Sigmoid colon (tissue), 7 donors: Measurements from ENCODE around the gene GNAQ. TPM values are rescaled to one million over a fixed set of nuclear protein-coding genes. Genes with fewer than 3 reads are reported as not detected.

Experiments
- DNase-seq: peaks from one replicate; pipeline ENCODE4 v3.0.0-alpha.2; 2019
- H3K27ac ChIP-seq, 4 donors: fragments of 200-600 bp; sonication (generic); one replicate each; pipeline ENCODE4 v1.5.1; 2016 to 2019; ENCODE audit warnings: mild to moderate bottlenecking in 1 of 4
- H3K27me3 ChIP-seq, 3 donors: fragments of 200-600 bp; sonication (generic); one replicate each; pipeline ENCODE4 v1.5.1; 2019; ENCODE audit warnings: mild to moderate bottlenecking in 1 of 3
- H3K36me3 ChIP-seq, 4 donors: fragments of 200-600 bp; sonication (generic); one replicate each; pipeline ENCODE4 v1.5.1; 2016 to 2019
- H3K4me1 ChIP-seq, 4 donors: fragments of 200-600 bp; sonication (generic); one replicate each; pipeline ENCODE4 v1.5.1; 2017 to 2019
- H3K4me3 ChIP-seq, 4 donors: fragments of 200-600 bp; sonication (generic); one replicate each; pipeline ENCODE4 v1.5.1; 2017 to 2019; ENCODE audit warnings: mild to moderate bottlenecking in 2 of 4, moderate library complexity in 1 of 4
- H3K9me3 ChIP-seq, 4 donors: fragments of 200-600 bp in 3 of 4; sonication (generic) in 3 of 4; one replicate each; pipeline versions ENCODE4 v1.5.1 to v1.6.1; 2013 to 2019
- EP300 ChIP-seq, 4 donors: sonication (generic); formaldehyde crosslinking; IDR thresholded peaks; one replicate each; pipeline ENCODE4 v1.6.1; 2017; ENCODE audit warnings: antibody characterized with exemption in 4 of 4
- POLR2A ChIP-seq, 2 donors: fragments of 450-650 bp; IDR thresholded peaks; one replicate each; pipeline ENCODE4 v1.6.1; 2016; ENCODE audit warnings: antibody characterized with exemption in 2 of 2, mild to moderate bottlenecking in 2 of 2, moderate library complexity in 2 of 2
- POLR2AphosphoS5 ChIP-seq, 4 donors: sonication (generic); formaldehyde crosslinking; IDR thresholded peaks; one replicate each; pipeline ENCODE4 v1.6.1; 2017; ENCODE audit warnings: antibody characterized with exemption in 4 of 4
- WGBS, 2 donors: extraction: QIAGEN DNeasy Blood & Tissue Kit; methylation state at CpG; one replicate each; pipeline ENCODE4 v1.1.7; 2013; 5-methylcytosine and 5-hydroxymethylcytosine counted together
- intact Hi-C: fragments of 100-400 bp; cut with DNase I; formaldehyde crosslinking; loops from one replicate; pipeline ENCODE4 v1.15.1; 2023
- polyA plus RNA-seq, 3 donors: library from polyadenylated mRNA; stranded (reverse); fragments of 200-250 nt; gene quantifications; one replicate each; pipeline ENCODE4 v1.2.3, GENCODE V29; 2013
- total RNA-seq, 4 donors: library from RNA; depleted of rRNA; stranded (reverse); fragments of >200 nt; gene quantifications; one replicate each; pipeline ENCODE4 v1.1.0, GENCODE V29; 2016
- TF ChIP-seq, protein P1 (sequence below), 4 experiments: fragments of 450-650 bp in 3 of 4; fragments of 200-600 bp in 1 of 4; IDR thresholded peaks; one replicate each; pipeline ENCODE4 v1.5.1; 2016 to 2019; ENCODE audit warnings: antibody characterized with exemption in 4 of 4, mild to moderate bottlenecking in 3 of 4, moderate library complexity in 2 of 4
- donor health status: healthy with polysubstance abuse.
- donor health status: Bipolar disorder and iron deficiency.
- donor health status: healthy.

The GNAQ gene
- total and polyA plus RNA-seq, 7 donors, result 21.6 to 79.2 (median 49.5) TPM

DNA sequence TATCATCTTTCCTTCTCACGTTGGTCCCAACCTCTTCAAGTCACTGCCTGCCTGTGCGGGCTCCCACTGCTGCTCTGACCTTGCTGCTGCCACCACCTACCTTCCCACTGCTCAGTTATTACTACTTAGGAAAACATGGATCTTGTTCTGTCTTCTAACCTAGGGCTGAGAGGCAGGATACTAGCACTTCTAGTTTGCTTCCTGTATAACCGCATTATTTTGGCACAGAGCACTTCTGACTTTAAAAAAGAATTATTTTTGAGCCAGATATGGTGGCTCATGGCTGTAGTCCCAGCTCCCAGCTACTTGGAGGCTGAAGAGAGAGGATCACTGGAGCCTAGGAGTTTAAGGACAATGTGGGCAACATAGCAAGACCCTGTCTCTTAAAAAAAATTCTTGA lies 248.1 kb downstream of the GNAQ start:
- TF ChIP-seq POLR2A (IDR thresholded peaks at IDR 0.05) (no peak), EP300 (IDR thresholded peaks at IDR 0.05) (no peak), POLR2AphosphoS5 (IDR thresholded peaks at IDR 0.05) (no peak)
- TF ChIP-seq, protein P1, sequence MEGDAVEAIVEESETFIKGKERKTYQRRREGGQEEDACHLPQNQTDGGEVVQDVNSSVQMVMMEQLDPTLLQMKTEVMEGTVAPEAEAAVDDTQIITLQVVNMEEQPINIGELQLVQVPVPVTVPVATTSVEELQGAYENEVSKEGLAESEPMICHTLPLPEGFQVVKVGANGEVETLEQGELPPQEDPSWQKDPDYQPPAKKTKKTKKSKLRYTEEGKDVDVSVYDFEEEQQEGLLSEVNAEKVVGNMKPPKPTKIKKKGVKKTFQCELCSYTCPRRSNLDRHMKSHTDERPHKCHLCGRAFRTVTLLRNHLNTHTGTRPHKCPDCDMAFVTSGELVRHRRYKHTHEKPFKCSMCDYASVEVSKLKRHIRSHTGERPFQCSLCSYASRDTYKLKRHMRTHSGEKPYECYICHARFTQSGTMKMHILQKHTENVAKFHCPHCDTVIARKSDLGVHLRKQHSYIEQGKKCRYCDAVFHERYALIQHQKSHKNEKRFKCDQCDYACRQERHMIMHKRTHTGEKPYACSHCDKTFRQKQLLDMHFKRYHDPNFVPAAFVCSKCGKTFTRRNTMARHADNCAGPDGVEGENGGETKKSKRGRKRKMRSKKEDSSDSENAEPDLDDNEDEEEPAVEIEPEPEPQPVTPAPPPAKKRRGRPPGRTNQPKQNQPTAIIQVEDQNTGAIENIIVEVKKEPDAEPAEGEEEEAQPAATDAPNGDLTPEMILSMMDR (IDR thresholded peaks at IDR 0.05), result no peak
- Histone ChIP-seq H3K27ac (no peak overlapping the region), H3K4me1 (peaks cover 0 to 13% (median 6%) of the 10 kb centered on the region in 4 donors), H3K27me3 (no peaks in the 10 kb centered on the region), H3K4me3 (no peak overlapping the region), H3K9me3 (no peaks in the 10 kb centered on the region), H3K36me3 (peaks cover 0 to 8% (median 0%) of the 10 kb centered on the region in 4 donors)
- WGBS, 2 donors, result 71 to 84% methylated on average over 3 of the region's 3 CpGs
- intact Hi-C loops, result no loop called here
- no peak for DNase-seq

DNA sequence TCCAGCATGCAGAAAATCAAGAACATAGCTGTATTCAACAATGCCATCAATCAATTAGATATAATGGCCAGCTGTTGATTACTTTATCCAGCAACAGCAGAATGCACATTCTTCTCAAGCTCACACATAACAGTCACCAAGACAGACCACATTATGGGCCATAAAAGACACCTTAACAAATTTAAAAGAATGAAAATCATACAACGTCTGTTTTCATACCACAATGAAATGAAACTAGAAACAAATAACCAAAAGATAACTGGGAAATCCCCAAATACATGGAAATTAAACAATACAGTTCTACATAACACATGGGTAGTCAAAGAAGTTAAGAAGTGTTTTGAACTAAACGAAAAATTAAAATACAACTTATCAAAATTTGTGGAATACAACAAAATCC lies 252.6 kb downstream of the GNAQ start:
- no peak for DNase-seq
- no peaks in the 10 kb centered on the region for H3K9me3 ChIP-seq
- TF ChIP-seq POLR2A (IDR thresholded peaks at IDR 0.05) (no peak), EP300 (IDR thresholded peaks at IDR 0.05) (no peak), POLR2AphosphoS5 (IDR thresholded peaks at IDR 0.05) (no peak)
- TF ChIP-seq, protein P1 (IDR thresholded peaks at IDR 0.05), result no peak
- no peaks in the 10 kb centered on the region for H3K36me3 ChIP-seq
- no peaks in the 10 kb centered on the region for H3K27me3 ChIP-seq
- intact Hi-C loops, result no loop called here
- H3K4me1 ChIP-seq, result peaks cover 0 to 13% (median 6%) of the 10 kb centered on the region in 4 donors
- H3K27ac ChIP-seq, result no peak overlapping the region
- WGBS, 2 donors, result 59 to 85% methylated on average over 2 of the region's 2 CpGs
- no peak overlapping the region for H3K4me3 ChIP-seq

DNA sequence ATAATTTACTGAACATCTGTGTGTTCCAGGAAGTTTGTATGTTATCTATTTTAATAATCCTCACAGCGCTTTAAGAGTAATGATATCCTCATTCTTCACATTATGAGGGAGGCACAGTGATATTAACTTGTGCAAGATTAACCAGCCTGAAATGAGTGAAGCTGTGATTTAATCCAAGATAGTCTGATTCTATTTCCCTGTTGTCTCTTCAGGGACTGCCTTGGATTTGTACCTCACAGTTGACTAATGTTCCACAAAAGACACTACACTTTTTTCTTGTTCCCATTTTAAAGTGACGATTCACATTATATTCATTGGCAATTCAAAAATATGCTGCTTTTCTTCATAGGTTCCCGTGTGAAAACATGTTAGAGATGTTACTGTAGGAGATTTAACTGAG lies 258.2 kb downstream of the GNAQ start:
- H3K36me3 ChIP-seq, result no peaks in the 10 kb centered on the region
- no peaks in the 10 kb centered on the region for H3K27me3 ChIP-seq
- no peak overlapping the region for H3K27ac ChIP-seq
- TF ChIP-seq POLR2AphosphoS5 (IDR thresholded peaks at IDR 0.05) (no peak), EP300 (IDR thresholded peaks at IDR 0.05) (no peak), POLR2A (IDR thresholded peaks at IDR 0.05) (no peak)
- no peaks in the 10 kb centered on the region for H3K9me3 ChIP-seq
- intact Hi-C loops, result no loop called here
- peaks cover 0 to 7% (median 3%) of the 10 kb centered on the region in 4 donors for H3K4me1 ChIP-seq
- no peak for DNase-seq
- WGBS, 2 donors, result 89 to 94% methylated on average over 3 of the region's 3 CpGs
- no peak overlapping the region for H3K4me3 ChIP-seq

DNA sequence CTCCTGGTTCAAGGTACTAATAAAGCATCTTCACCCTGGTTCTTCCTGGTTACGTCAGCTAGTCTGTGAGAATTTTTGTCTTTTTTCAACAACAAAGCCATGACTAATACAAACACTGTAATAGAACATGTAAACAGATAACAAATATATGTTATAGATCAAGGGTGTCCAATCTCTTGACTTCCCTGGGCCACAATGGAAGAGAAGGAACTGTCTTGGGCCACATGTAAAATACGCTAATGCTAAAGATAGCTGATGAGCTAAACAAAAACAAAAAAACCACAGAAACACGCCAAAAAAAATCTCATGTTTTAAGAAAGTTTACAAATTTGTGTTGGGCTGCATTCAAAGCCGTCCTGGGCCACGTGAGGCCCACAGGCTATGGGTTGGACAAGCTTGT lies 259.0 kb downstream of the GNAQ start:
- TF ChIP-seq, protein P1 (IDR thresholded peaks at IDR 0.05), result no peak
- no peak for DNase-seq
- Histone ChIP-seq H3K4me1 (peaks cover 0 to 8% (median 3%) of the 10 kb centered on the region in 4 donors), H3K9me3 (no peaks in the 10 kb centered on the region), H3K27me3 (no peaks in the 10 kb centered on the region), H3K4me3 (no peak overlapping the region), H3K27ac (no peak overlapping the region), H3K36me3 (no peaks in the 10 kb centered on the region)
- WGBS, 2 donors, result 81 to 85% methylated on average over 5 of the region's 5 CpGs
- intact Hi-C loops, result no loop called here

DNA sequence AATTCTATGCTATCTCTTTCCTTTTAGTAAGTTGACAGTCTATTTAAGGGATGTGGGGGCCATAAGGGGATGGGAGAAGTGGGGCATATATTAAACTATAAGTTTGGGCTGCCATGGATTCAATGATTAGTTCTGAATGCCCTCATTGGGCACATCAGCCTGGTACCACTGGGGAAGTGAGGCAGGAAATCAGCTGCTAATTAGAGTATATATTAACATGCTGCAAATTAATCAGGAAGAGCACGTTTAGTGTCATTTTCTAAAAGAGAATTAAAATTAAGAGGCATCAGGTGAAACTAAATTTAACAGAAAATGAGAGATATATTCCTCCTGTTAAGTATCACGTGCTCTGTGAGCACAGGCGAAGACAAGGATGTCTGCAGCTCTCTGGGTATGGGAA lies 260.4 kb downstream of the GNAQ start:
- no peaks in the 10 kb centered on the region for H3K36me3 ChIP-seq
- no peak overlapping the region for H3K27ac ChIP-seq
- H3K9me3 ChIP-seq, result no peaks in the 10 kb centered on the region
- no peak for TF ChIP-seq EP300 (IDR thresholded peaks at IDR 0.05)
- intact Hi-C loops, result no loop called here
- H3K27me3 ChIP-seq, result no peaks in the 10 kb centered on the region
- peaks cover 0 to 14% (median 3%) of the 10 kb centered on the region in 4 donors for H3K4me1 ChIP-seq
- H3K4me3 ChIP-seq, result no peak overlapping the region
- DNase-seq, result no peak
- WGBS, 2 donors, result 91 to 93% methylated on average over 3 of the region's 3 CpGs

DNA sequence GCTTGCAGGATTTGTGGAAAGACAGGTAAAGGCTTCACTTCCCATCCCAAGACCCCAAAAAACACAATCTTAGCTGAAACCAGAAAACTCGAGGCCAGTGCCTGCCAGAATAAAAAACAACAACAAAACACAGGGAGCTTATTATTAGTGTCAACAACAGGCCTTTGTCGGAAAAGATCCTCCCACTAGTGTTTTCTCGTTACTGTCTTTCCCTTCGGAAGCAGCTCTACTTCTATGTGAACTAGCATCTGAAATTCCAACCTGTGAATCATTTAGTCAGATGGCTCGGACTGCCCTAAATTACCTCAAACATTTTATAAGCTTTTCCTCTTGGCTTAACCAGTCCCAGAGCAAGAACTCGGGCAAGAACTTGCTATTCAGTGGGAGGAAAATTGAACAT lies 261.3 kb downstream of the GNAQ start:
- 89 to 95% methylated on average over 6 of the region's 6 CpGs for WGBS, 2 donors
- Histone ChIP-seq H3K4me1 (peaks cover 0 to 14% (median 3%) of the 10 kb centered on the region in 4 donors), H3K27me3 (no peaks in the 10 kb centered on the region), H3K4me3 (no peak overlapping the region), H3K27ac (no peak overlapping the region), H3K36me3 (no peaks in the 10 kb centered on the region), H3K9me3 (no peaks in the 10 kb centered on the region)
- intact Hi-C loops, result no loop called here
- TF ChIP-seq EP300 (IDR thresholded peaks at IDR 0.05) (no peak), POLR2A (IDR thresholded peaks at IDR 0.05) (no peak), POLR2AphosphoS5 (IDR thresholded peaks at IDR 0.05) (no peak)
- TF ChIP-seq, protein P1 (IDR thresholded peaks at IDR 0.05), result no peak
- no peak for DNase-seq
